Kidney epithelial cell (primary cell): Measurements from ENCODE around the gene PRCP. TPM values are rescaled to one million over a fixed set of nuclear protein-coding genes. Genes with fewer than 3 reads are reported as not detected.

Source experiments
- DNase-seq: peaks from one replicate; pipeline ENCODE4 v3.0.0-alpha.2; 2010; ENCODE audit warnings: low read depth
- H3K27me3 ChIP-seq: 2 replicates; pipeline ENCODE4 v1.6.0; 2011; ENCODE audit warnings: low read length; ENCODE audit not compliant: control insufficient read depth, insufficient read depth
- H3K36me3 ChIP-seq: 2 replicates; pipeline ENCODE4 v1.5.1; 2011; ENCODE audit warnings: low read length; ENCODE audit not compliant: control insufficient read depth, insufficient read depth
- H3K4me3 ChIP-seq: 2 replicates; pipeline ENCODE4 v1.5.1; 2011; ENCODE audit warnings: low read depth, mild to moderate bottlenecking, control low read depth, low read length
- total RNA-seq: library from RNA; depleted of rRNA; stranded (reverse); fragments of >200 nt; gene quantifications from 2 replicates; pipeline ENCODE4 v1.2.3, GENCODE V29; 2015
- TF ChIP-seq, protein P1 (sequence below): IDR thresholded peaks from 2 replicates; pipeline ENCODE4 v1.5.1; 2011; ENCODE audit warnings: mild to moderate bottlenecking, moderate library complexity, low read length, control low read depth, inconsistent platforms; ENCODE audit not compliant: insufficient read depth, poor library complexity, severe bottlenecking

PRCP gene
- total RNA-seq, 1 donor from 2014 or later, result 23.7 TPM

DNA sequence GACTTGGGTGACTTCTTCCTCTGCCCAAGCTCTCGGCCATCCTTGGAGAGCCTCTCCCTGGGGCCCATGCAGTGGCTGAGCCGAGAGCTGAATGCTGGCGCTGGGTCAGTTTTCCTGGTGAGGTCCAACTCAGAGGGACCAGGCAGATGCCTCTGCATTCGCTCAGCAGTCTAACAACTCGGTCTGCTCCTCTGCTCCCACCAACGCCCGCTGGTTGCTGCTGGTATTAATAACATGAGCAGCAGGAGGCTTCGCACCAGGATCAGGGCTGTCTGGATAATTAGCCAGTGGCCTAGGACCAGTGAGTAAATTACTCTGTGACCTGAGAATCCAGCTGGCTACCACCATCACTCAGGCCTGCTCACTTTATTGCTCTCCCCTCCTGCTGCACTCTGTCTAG, 88.9 kb downstream of the PRCP start:
- no peak overlapping the region for H3K4me3 ChIP-seq
- TF ChIP-seq, protein P1, sequence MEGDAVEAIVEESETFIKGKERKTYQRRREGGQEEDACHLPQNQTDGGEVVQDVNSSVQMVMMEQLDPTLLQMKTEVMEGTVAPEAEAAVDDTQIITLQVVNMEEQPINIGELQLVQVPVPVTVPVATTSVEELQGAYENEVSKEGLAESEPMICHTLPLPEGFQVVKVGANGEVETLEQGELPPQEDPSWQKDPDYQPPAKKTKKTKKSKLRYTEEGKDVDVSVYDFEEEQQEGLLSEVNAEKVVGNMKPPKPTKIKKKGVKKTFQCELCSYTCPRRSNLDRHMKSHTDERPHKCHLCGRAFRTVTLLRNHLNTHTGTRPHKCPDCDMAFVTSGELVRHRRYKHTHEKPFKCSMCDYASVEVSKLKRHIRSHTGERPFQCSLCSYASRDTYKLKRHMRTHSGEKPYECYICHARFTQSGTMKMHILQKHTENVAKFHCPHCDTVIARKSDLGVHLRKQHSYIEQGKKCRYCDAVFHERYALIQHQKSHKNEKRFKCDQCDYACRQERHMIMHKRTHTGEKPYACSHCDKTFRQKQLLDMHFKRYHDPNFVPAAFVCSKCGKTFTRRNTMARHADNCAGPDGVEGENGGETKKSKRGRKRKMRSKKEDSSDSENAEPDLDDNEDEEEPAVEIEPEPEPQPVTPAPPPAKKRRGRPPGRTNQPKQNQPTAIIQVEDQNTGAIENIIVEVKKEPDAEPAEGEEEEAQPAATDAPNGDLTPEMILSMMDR, result no peak
- H3K27me3 ChIP-seq, result no peaks in the 10 kb centered on the region
- no peak for DNase-seq
- no peaks in the 10 kb centered on the region for H3K36me3 ChIP-seq

DNA sequence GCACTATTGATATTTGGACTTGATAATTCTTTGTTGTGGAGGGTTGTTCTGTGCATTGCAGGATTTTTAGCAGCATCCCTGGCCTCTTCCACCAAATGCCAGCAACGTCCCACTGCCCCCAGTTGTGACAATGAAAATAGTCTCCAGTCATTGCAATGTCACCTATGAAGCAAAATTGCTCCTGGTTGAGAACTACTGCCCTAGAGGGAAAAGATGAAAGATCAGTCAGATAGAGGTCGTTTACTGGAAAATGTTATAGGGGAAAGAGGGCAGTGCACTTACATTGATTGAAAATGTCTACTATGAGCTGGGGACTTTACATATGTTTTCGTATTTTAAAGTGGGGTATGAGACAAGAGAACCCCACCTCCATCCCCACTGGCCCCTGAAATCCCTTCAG, 89.5 kb downstream of the PRCP start:
- no peak for DNase-seq
- Histone ChIP-seq H3K27me3 (no peaks in the 10 kb centered on the region), H3K4me3 (no peak overlapping the region), H3K36me3 (no peaks in the 10 kb centered on the region)
- TF ChIP-seq, protein P1, result no peak

DNA sequence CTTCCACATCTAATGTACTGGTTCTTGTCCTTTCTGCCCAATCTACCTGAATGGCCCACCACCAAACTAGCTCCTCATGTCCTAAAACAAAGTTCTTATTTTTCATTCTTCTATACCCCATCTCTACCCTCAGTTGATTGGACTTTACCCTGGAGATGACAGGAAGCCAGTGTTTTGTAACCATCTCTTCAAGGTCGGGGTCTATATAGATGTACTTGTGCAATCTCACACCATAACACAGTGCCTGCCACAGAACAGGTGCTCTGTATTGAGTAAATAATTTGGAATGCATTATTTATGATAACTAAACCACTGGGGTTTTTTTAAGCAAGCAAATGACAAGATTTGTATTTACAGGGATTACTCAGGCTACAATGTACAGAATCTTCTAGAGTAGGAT, 89.9 kb downstream of the PRCP start:
- Histone ChIP-seq H3K27me3 (no peaks in the 10 kb centered on the region), H3K36me3 (no peaks in the 10 kb centered on the region), H3K4me3 (no peak overlapping the region)
- no peak for DNase-seq
- TF ChIP-seq, protein P1, result no peak

DNA sequence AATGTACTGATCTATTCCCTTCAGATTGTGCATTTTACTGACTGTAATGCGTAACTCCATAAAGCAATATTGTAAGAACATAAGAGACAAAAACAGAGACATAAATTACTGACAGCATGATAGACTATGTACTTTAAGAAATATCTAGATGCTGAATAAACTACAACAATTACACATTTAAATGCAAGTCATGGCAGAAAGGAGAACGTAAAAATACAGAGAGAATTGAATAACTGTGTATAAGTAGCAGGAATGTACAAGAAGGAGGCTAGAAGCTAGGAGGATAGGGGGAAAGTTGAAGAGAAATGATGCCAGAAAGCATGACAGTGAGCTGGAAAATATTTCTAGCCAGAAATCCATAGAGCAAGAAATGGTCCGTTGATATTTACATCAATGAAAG, 92.6 kb downstream of the PRCP start:
- DNase-seq, result no peak
- Histone ChIP-seq H3K27me3 (no peaks in the 10 kb centered on the region), H3K4me3 (no peak overlapping the region), H3K36me3 (no peaks in the 10 kb centered on the region)
- TF ChIP-seq, protein P1, result no peak

DNA sequence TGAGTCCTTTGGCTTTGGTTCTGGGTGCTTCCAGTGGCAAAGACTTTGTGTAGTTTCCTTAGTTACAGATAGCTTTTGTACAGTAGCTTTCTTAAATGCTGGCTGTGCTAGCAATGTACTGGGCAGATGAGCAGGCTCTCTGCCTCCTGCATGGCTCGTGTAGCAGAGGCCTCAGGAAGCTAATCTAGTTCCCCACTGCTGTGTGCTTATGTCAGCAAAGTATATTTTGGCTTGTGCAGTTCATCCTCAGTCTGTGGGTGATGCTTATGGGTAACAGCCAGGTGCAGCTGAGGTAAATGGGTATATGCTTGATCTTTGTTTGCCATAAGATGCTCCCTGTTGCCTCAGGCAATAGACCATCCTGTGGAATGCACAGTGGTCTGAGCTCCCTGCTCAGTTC, 97.5 kb downstream of the PRCP start:
- TF ChIP-seq, protein P1, result no peak
- DNase-seq, result no peak
- Histone ChIP-seq H3K27me3 (no peaks in the 10 kb centered on the region), H3K4me3 (no peak overlapping the region), H3K36me3 (no peaks in the 10 kb centered on the region)
